GM23338 (cell line): ENCODE results near the gene VSIG4. TPM values are rescaled to one million over a fixed set of nuclear protein-coding genes. Genes with fewer than 3 reads are reported as not detected.

Source experiments
- ATAC-seq: fragments of 200-7000 bp; cut with Tn5 transposase; 3 replicates; pipeline ENCODE4 v1.9.1; 2020
- DNase-seq: peaks from one replicate; pipeline ENCODE4 v3.0.0-alpha.2; 2015; ENCODE audit warnings: low spot score
- H2AFZ ChIP-seq: fragments of 200-600 bp; sonication (generic); 2 replicates; pipeline ENCODE4 v1.8.0; 2016; ENCODE audit warnings: antibody characterized with exemption, mild to moderate bottlenecking, moderate library complexity
- H3F3A ChIP-seq: fragments of 200-600 bp; sonication (generic); replicated peaks from 2 replicates; pipeline ENCODE4 v1.8.0; 2017; ENCODE audit warnings: antibody characterized with exemption, mixed run types, low read depth
- H3K27ac ChIP-seq: fragments of 200-600 bp; sonication (generic); 2 replicates; pipeline ENCODE4 v1.6.1; 2016; ENCODE audit warnings: low read depth
- H3K27me3 ChIP-seq: fragments of 200-600 bp; sonication (generic); 2 replicates; pipeline ENCODE4 v1.8.0; 2016; ENCODE audit warnings: mild to moderate bottlenecking, mixed run types, moderate library complexity; ENCODE audit not compliant: insufficient read depth
- H3K36me3 ChIP-seq: fragments of 200-600 bp; sonication (generic); 2 replicates; pipeline ENCODE4 v1.8.0; 2016; ENCODE audit warnings: mild to moderate bottlenecking; ENCODE audit not compliant: insufficient read depth
- H3K4me1 ChIP-seq: fragments of 200-600 bp; sonication (generic); 2 replicates; pipeline ENCODE4 v1.8.0; 2016; ENCODE audit warnings: mild to moderate bottlenecking, moderate library complexity; ENCODE audit not compliant: insufficient read depth
- H3K4me2 ChIP-seq: fragments of 200-600 bp; sonication (generic); 2 replicates; pipeline ENCODE4 v1.7.1; 2017; ENCODE audit warnings: mixed run types
- H3K4me3 ChIP-seq: fragments of 200-600 bp; sonication (generic); 2 replicates; pipeline ENCODE4 v1.6.1; 2016; ENCODE audit warnings: mixed run types
- H3K79me2 ChIP-seq: fragments of 200-600 bp; sonication (generic); replicated peaks from 2 replicates; pipeline ENCODE4 v1.8.0; 2017; ENCODE audit warnings: mild to moderate bottlenecking; ENCODE audit not compliant: insufficient read depth
- H3K9me2 ChIP-seq: fragments of 200-600 bp; sonication (generic); 2 replicates; pipeline ENCODE4 v1.8.0; 2017; ENCODE audit not compliant: insufficient read depth
- H4K20me1 ChIP-seq: fragments of 200-600 bp; sonication (generic); replicated peaks from 2 replicates; pipeline ENCODE4 v1.8.0; 2017; ENCODE audit warnings: mild to moderate bottlenecking; ENCODE audit not compliant: insufficient read depth
- H3K27ac Mint-ChIP-seq: 2 replicates; pipeline ENCODE4 v1.8.0; 2020; ENCODE audit warnings: inconsistent platforms, mild to moderate bottlenecking, moderate library complexity, mixed read lengths
- H3K27me3 Mint-ChIP-seq: 3 replicates; pipeline ENCODE4 v1.8.0; 2022; ENCODE audit warnings: low read depth, mild to moderate bottlenecking, moderate library complexity, mixed read lengths, inconsistent platforms; ENCODE audit not compliant: insufficient read depth, poor library complexity
- H3K36me3 Mint-ChIP-seq: 3 replicates; pipeline ENCODE4 v1.8.0; 2021; ENCODE audit warnings: low read depth, mild to moderate bottlenecking, inconsistent platforms, moderate library complexity, mixed read lengths
- H3K4me1 Mint-ChIP-seq: 3 replicates; pipeline ENCODE4 v1.8.0; 2020; ENCODE audit warnings: mild to moderate bottlenecking, inconsistent platforms, mixed read lengths
- H3K4me3 Mint-ChIP-seq: 3 replicates; pipeline ENCODE4 v1.8.0; 2021; ENCODE audit warnings: moderate library complexity, mild to moderate bottlenecking, inconsistent platforms, mixed read lengths
- H3K9me3 Mint-ChIP-seq: 3 replicates; pipeline ENCODE4 v1.8.0; 2020; ENCODE audit warnings: moderate library complexity, mild to moderate bottlenecking, inconsistent platforms, mixed read lengths
- CREB1 ChIP-seq: fragments of 250-450 bp; sonication (Bioruptor Pico); IDR thresholded peaks from 2 replicates; pipeline ENCODE4 v1.5.0; 2020; ENCODE audit warnings: low read depth, mild to moderate bottlenecking, moderate library complexity
- CTCF ChIP-seq, 2 experiments: fragments of 200-600 bp in 1 of 2; sonication (generic) in 1 of 2; conservative IDR thresholded peaks; 2 replicates each; pipeline versions ENCODE4 v1.5.1 to v1.6.1; 2016 to 2017; ENCODE audit warnings: antibody characterized with exemption in 2 of 2, low read depth in 2 of 2, mild to moderate bottlenecking in 2 of 2, moderate library complexity in 1 of 2
- ETS1 ChIP-seq: IDR thresholded peaks from 2 replicates; pipeline ENCODE4 v1.6.1; 2016; ENCODE audit warnings: antibody characterized with exemption
- EZH2 ChIP-seq: fragments of 200-600 bp; sonication (generic); IDR thresholded peaks from one replicate; pipeline ENCODE4 v1.8.0; 2017; ENCODE audit warnings: antibody characterized with exemption, mild to moderate bottlenecking, low read depth; ENCODE audit not compliant: unreplicated experiment
- JUNB ChIP-seq: IDR thresholded peaks from one replicate; pipeline ENCODE4 v1.6.1; 2016; ENCODE audit warnings: antibody characterized with exemption; ENCODE audit not compliant: unreplicated experiment
- NANOG ChIP-seq: IDR thresholded peaks from 2 replicates; pipeline ENCODE4 v1.6.1; 2016; ENCODE audit warnings: antibody characterized with exemption, borderline replicate concordance
- POLR2AphosphoS5 ChIP-seq: IDR thresholded peaks from 2 replicates; pipeline ENCODE4 v1.6.1; 2016; ENCODE audit warnings: antibody characterized with exemption, low read depth
- STAT1 ChIP-seq: IDR thresholded peaks from one replicate; pipeline ENCODE4 v1.6.1; 2016; ENCODE audit warnings: antibody characterized with exemption; ENCODE audit not compliant: unreplicated experiment
- ZNF114 ChIP-seq: fragments of 250-450 bp; sonication (Bioruptor Pico); IDR thresholded peaks from 2 replicates; pipeline ENCODE4 v1.5.0; 2020; ENCODE audit warnings: mild to moderate bottlenecking, moderate library complexity
- ZNF331 ChIP-seq: fragments of 250-450 bp; sonication (Bioruptor Pico); IDR thresholded peaks from 2 replicates; pipeline ENCODE4 v1.5.0; 2020; ENCODE audit warnings: low read depth, mild to moderate bottlenecking, moderate library complexity
- ZNF462 ChIP-seq: fragments of 250-450 bp; sonication (Bioruptor Pico); IDR thresholded peaks from 2 replicates; pipeline ENCODE4 v1.5.0; 2020; ENCODE audit warnings: mild to moderate bottlenecking, moderate library complexity
- polyA plus RNA-seq: library from polyadenylated mRNA; unstranded; fragments of >200 nt; fragmentation: Nextera tagmentation; extraction: Ambion mirVana; gene quantifications from 2 replicates; pipeline ENCODE4 v1.2.1, GENCODE V29; 2016
- total RNA-seq: library from RNA; depleted of rRNA; stranded (reverse); fragments of >200 nt; shearing (Covaris generic); gene quantifications from 2 replicates; pipeline ENCODE4 v1.2.3, GENCODE V29; 2014

The VSIG4 gene
- total and polyA plus RNA-seq, 2 experiments from 2014 or later: not detected

- Histone ChIP-seq H3F3A (no peaks in the 10 kb centered on the region), H3K4me3 (no peak overlapping the region), H3K36me3 (no peaks in the 10 kb centered on the region), H3K9me2 (no peaks in the 10 kb centered on the region), H3K27me3 (no peaks in the 10 kb centered on the region), H4K20me1 (no peaks in the 10 kb centered on the region), H3K4me1 (no peaks in the 10 kb centered on the region), H3K79me2 (no peaks in the 10 kb centered on the region), H2AFZ (no peak overlapping the region), H3K27ac (no peak overlapping the region), H3K4me2 (no peak overlapping the region)
- DNase-seq (no peak), ATAC-seq (no peak)
- peaks cover 2% of the 10 kb centered on the region for H3K27me3 Mint-ChIP-seq
- H3K9me3 Mint-ChIP-seq: no peaks in the 10 kb centered on the region
- no peak overlapping the region for H3K27ac Mint-ChIP-seq
- no peak overlapping the region for H3K4me3 Mint-ChIP-seq
- no peak for TF ChIP-seq ZNF114 (CRISPR knock-in tag)
- TF ChIP-seq POLR2AphosphoS5: no peak
- TF ChIP-seq ZNF331 (CRISPR knock-in tag): no peak
- no peaks in the 10 kb centered on the region for H3K36me3 Mint-ChIP-seq
- peaks cover 5% of the 10 kb centered on the region; the same call in 1 of the 3 replicates for H3K4me1 Mint-ChIP-seq
Measured at GRCh38 chrX:66015152-66015831, 24.6 kb downstream of the VSIG4 start.

GRCh38 chrX:66014556-66014955 lies 25.3 kb downstream of the VSIG4 start:
- Mint-ChIP-seq H3K27ac (no peak overlapping the region), H3K9me3 (no peaks in the 10 kb centered on the region), H3K36me3 (no peaks in the 10 kb centered on the region), H3K4me1 (peaks cover 5% of the 10 kb centered on the region; the same call in 1 of the 3 replicates), H3K27me3 (peaks cover 2% of the 10 kb centered on the region), H3K4me3 (no peak overlapping the region)
- Histone ChIP-seq H3K79me2 (no peaks in the 10 kb centered on the region), H3K9me2 (no peaks in the 10 kb centered on the region), H3K27me3 (no peaks in the 10 kb centered on the region), H3K4me1 (no peaks in the 10 kb centered on the region), H3K27ac (no peak overlapping the region), H4K20me1 (no peaks in the 10 kb centered on the region), H2AFZ (no peak overlapping the region), H3K4me2 (no peak overlapping the region), H3F3A (no peaks in the 10 kb centered on the region), H3K4me3 (no peak overlapping the region), H3K36me3 (no peaks in the 10 kb centered on the region)
- ATAC-seq (no peak), DNase-seq (no peak)
- no peak for TF ChIP-seq ZNF462
- TF ChIP-seq POLR2AphosphoS5: no peak
- TF ChIP-seq ZNF331 (CRISPR knock-in tag): no peak
- no peak for TF ChIP-seq ZNF114 (CRISPR knock-in tag)
- no peak for TF ChIP-seq CREB1 (CRISPR knock-in tag)
- no peak for TF ChIP-seq JUNB
- TF ChIP-seq ETS1: no peak
- TF ChIP-seq CTCF (conservative IDR thresholded peaks at IDR 0.05; ENCODE audit: low read depth in 2 of 2): no peak
- TF ChIP-seq NANOG: no peak
- TF ChIP-seq EZH2: no peak
- no peak for TF ChIP-seq STAT1
